PC-9 (cell line): ENCODE results near the gene HLA-A. TPM values are rescaled to one million over a fixed set of nuclear protein-coding genes. Genes with fewer than 3 reads are reported as not detected.

Source experiments
- BruUV-seq: library from RNA; stranded (reverse); fragments of 400-500 nt; replicated peaks from 2 replicates; lab custom pipeline; 2021; lab: Mats Ljungman, UMichigan
- CTCF ChIA-PET: fragments of 300-600 bp; sonication (Branson Sonifier 250); formaldehyde crosslinking; loops from one replicate; lab custom pipeline; 2022; ENCODE audit warnings: antibody characterized with exemption; lab: Charles Lee
- POLR2A ChIA-PET: fragments of 300-600 bp; sonication (Branson Sonifier 250); formaldehyde crosslinking; loops from one replicate; lab custom pipeline; 2022; ENCODE audit warnings: antibody characterized with exemption; ENCODE audit not compliant: unreplicated experiment; lab: Charles Lee
- DNase-seq, 2 experiments: peaks; one replicate each; pipeline versions ENCODE4 v3.0.0 to v3.0.0-alpha.2; 2015 to 2022; ENCODE audit warnings: mixed read lengths in 1 of 2
- H2AFZ ChIP-seq: fragments of 200-600 bp; sonication (generic); 2 replicates; pipeline ENCODE4 v1.8.1; 2017; ENCODE audit warnings: antibody characterized with exemption
- H3F3A ChIP-seq: fragments of 200-600 bp; sonication (generic); 2 replicates; pipeline ENCODE4 v1.8.1; 2017; ENCODE audit warnings: antibody characterized with exemption, mild to moderate bottlenecking, low read depth; ENCODE audit not compliant: insufficient read depth
- H3K27ac ChIP-seq: fragments of 200-600 bp; sonication (generic); 2 replicates; pipeline ENCODE4 v1.6.1; 2016; ENCODE audit warnings: mixed run types
- H3K27me3 ChIP-seq: fragments of 200-600 bp; sonication (generic); 2 replicates; pipeline ENCODE4 v1.6.1; 2016; ENCODE audit warnings: low read depth, mixed run types; ENCODE audit not compliant: insufficient read depth
- H3K36me3 ChIP-seq: fragments of 200-600 bp; sonication (generic); 2 replicates; pipeline ENCODE4 v1.6.1; 2016; ENCODE audit warnings: low read depth, mixed run types
- H3K4me1 ChIP-seq: fragments of 200-600 bp; sonication (generic); replicated peaks from 2 replicates; pipeline ENCODE4 v1.6.1; 2016; ENCODE audit warnings: mixed run types; ENCODE audit not compliant: insufficient read depth
- H3K4me2 ChIP-seq: fragments of 200-600 bp; sonication (generic); 2 replicates; pipeline ENCODE4 v1.6.1; 2017; ENCODE audit warnings: mixed run types
- H3K4me3 ChIP-seq: fragments of 200-600 bp; sonication (generic); 2 replicates; pipeline ENCODE4 v1.6.1; 2016; ENCODE audit warnings: mixed run types
- H3K79me2 ChIP-seq: fragments of 200-600 bp; sonication (generic); 2 replicates; pipeline ENCODE4 v1.6.1; 2017; ENCODE audit warnings: low read depth, mixed run types
- H3K9me2 ChIP-seq: fragments of 200-600 bp; sonication (generic); 2 replicates; pipeline ENCODE4 v1.8.1; 2017; ENCODE audit warnings: mild to moderate bottlenecking; ENCODE audit not compliant: insufficient read depth
- H3K9me3 ChIP-seq: fragments of 200-600 bp; sonication (generic); 2 replicates; pipeline ENCODE4 v1.8.1; 2016; ENCODE audit warnings: low read depth; ENCODE audit not compliant: insufficient read depth
- H4K20me1 ChIP-seq: fragments of 200-600 bp; sonication (generic); 2 replicates; pipeline ENCODE4 v1.8.1; 2017; ENCODE audit not compliant: insufficient read depth
- EZH2 ChIP-seq: fragments of 200-600 bp; sonication (generic); IDR thresholded peaks from 2 replicates; pipeline ENCODE4 v1.8.0; 2017; ENCODE audit warnings: antibody characterized with exemption, low read depth
- intact Hi-C: fragments of 100-400 bp; cut with micrococcal nuclease; formaldehyde crosslinking; loops from one replicate; pipeline ENCODE4 v1.10.0; 2022; ENCODE audit not compliant: unreplicated experiment
- total RNA-seq: library from RNA; stranded (reverse); gene quantifications from 2 replicates; pipeline ENCODE4 v1.2.3, GENCODE V29; 2021
- TF ChIP-seq, protein P1 (sequence below): fragments of 200-600 bp; sonication (generic); conservative IDR thresholded peaks from 2 replicates; pipeline ENCODE4 v1.6.1; 2017; ENCODE audit warnings: mixed run types, antibody characterized with exemption, mild to moderate bottlenecking, moderate library complexity

The HLA-A gene
- total RNA-seq, 1 experiment from 2014 or later: 168 TPM

DNA sequence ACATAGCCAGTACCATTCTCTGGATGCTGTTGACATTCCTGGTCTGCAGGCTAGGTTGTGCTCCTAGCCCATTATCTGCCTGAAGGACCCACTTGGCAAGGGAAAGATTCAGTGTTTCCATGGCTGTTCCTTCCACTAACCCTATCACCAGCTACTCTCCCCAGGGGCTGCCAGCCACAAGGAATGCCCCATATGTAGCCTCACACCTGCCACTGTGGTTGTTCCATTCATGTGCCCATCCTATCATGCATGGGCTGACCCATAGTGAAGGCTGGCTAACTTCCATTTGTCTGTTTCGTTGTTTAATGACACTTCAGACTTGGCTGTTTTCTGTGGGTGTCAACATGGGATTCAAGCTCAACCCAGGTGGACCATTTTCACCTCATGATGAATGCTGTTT lies 25.6 kb upstream of the HLA-A start:
- Histone ChIP-seq H3K9me3 (no peaks in the 10 kb centered on the region), H3K9me2 (no peaks in the 10 kb centered on the region), H3K4me2 (no peak overlapping the region), H3K4me1 (no peaks in the 10 kb centered on the region), H3K36me3 (no peaks in the 10 kb centered on the region), H3K27ac (no peak overlapping the region), H4K20me1 (no peaks in the 10 kb centered on the region), H3K27me3 (no peaks in the 10 kb centered on the region), H2AFZ (no peak overlapping the region), H3K79me2 (no peaks in the 10 kb centered on the region), H3K4me3 (no peak overlapping the region), H3F3A (no peaks in the 10 kb centered on the region)
- ChIA-PET POLR2A (no interaction called here), CTCF (no interaction called here)
- DNase-seq: no peak
- intact Hi-C loops: no loop called here
- BruUV-seq: no TSS peak
- TF ChIP-seq EZH2: no peak
- TF ChIP-seq, protein P1, sequence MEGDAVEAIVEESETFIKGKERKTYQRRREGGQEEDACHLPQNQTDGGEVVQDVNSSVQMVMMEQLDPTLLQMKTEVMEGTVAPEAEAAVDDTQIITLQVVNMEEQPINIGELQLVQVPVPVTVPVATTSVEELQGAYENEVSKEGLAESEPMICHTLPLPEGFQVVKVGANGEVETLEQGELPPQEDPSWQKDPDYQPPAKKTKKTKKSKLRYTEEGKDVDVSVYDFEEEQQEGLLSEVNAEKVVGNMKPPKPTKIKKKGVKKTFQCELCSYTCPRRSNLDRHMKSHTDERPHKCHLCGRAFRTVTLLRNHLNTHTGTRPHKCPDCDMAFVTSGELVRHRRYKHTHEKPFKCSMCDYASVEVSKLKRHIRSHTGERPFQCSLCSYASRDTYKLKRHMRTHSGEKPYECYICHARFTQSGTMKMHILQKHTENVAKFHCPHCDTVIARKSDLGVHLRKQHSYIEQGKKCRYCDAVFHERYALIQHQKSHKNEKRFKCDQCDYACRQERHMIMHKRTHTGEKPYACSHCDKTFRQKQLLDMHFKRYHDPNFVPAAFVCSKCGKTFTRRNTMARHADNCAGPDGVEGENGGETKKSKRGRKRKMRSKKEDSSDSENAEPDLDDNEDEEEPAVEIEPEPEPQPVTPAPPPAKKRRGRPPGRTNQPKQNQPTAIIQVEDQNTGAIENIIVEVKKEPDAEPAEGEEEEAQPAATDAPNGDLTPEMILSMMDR: no peak

DNA sequence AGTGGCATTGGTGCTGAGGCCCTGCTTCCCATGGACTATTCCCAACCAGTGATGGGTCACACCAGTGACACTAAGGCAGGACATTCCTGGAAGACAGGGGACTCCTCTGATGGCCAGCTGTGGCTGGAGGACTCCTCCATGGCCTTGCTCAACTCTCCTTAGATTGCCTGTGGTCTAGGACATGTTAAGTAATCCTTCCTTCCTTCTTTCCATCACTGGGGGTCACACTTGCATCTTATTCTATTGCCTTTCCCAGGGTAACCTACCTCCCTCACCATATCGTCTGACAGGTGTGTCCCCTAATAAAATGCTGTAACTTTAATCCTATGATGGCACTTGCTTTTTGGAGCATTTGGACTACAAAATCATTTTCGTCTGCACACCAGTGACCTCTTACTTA lies 24.5 kb upstream of the HLA-A start:
- Histone ChIP-seq H2AFZ (no peak overlapping the region), H4K20me1 (no peaks in the 10 kb centered on the region), H3K4me3 (no peak overlapping the region), H3K36me3 (no peaks in the 10 kb centered on the region), H3K9me2 (no peaks in the 10 kb centered on the region), H3K4me1 (no peaks in the 10 kb centered on the region), H3K9me3 (no peaks in the 10 kb centered on the region), H3K27me3 (no peaks in the 10 kb centered on the region), H3K79me2 (no peaks in the 10 kb centered on the region), H3K27ac (no peak overlapping the region), H3K4me2 (no peak overlapping the region), H3F3A (no peaks in the 10 kb centered on the region)
- BruUV-seq: no TSS peak
- DNase-seq: no peak
- POLR2A ChIA-PET: no interaction called here
- TF ChIP-seq, protein P1: no peak
- TF ChIP-seq EZH2: no peak
- intact Hi-C loops: no loop called here
- CTCF ChIA-PET: no interaction called here

DNA sequence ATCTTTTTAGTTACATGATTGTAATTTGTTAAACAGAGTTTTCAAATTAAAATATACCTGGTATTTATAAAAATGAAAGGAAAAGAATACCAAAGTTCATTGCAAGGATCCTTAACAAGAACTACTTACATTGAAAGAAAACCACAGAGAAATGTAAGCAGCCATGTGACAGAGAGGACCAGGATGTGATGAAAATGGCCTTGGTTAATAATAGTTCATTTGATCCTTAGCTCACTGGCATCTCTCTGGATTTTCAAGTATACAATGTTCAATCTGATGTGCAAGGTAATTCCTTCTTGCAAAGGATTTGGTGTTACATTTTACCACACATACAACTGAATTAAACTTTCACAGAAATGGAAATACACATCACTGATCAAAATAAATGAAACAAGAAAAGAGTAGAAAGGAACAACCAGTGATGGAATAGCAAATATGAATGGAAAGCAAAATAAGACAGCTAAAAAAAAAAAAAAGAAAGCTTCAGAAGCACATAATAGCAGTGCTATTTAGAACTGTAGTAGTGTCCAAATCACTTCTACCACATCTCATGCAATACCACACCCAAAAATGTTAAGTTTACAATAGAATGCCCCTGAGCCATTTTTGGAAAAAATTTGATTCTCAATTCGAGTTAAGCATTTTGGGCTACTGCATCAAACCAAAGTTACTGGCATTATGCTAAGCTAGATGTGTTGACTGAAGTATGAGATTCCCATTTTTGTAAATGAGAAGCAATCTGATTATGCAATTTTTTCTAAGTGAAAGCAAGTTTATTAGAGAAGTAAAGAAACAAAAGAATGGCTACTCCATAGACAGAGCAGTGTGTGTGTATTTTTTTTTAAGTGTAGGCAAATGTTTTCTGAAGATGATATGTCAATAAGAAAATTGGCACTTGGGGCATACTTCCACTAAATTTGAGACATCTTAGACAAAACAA lies 22.6 kb upstream of the HLA-A start:
- no peak for DNase-seq
- Histone ChIP-seq H4K20me1 (no peaks in the 10 kb centered on the region), H3K79me2 (no peaks in the 10 kb centered on the region), H3K4me1 (no peaks in the 10 kb centered on the region), H2AFZ (no peak overlapping the region), H3K27me3 (no peaks in the 10 kb centered on the region), H3K4me3 (no peak overlapping the region), H3F3A (no peaks in the 10 kb centered on the region), H3K36me3 (no peaks in the 10 kb centered on the region), H3K4me2 (no peak overlapping the region), H3K9me3 (no peaks in the 10 kb centered on the region), H3K9me2 (no peaks in the 10 kb centered on the region), H3K27ac (no peak overlapping the region)
- intact Hi-C loops: no loop called here
- ChIA-PET CTCF (no interaction called here), POLR2A (no interaction called here)
- no peak for TF ChIP-seq EZH2
- TF ChIP-seq, protein P1: no peak
- no TSS peak for BruUV-seq
